Body of pancreas (tissue), 4 donors: ENCODE measurements around the gene PPP2R3B. TPM values are rescaled to one million over a fixed set of nuclear protein-coding genes. Genes with fewer than 3 reads are reported as not detected.

Experiments used
- ATAC-seq: fragments of 150-250 bp; one replicate; pipeline ENCODE4 v1.9.1; 2016
- DNase-seq, 4 donors: peaks; one replicate each; pipeline ENCODE4 v3.0.0-alpha.2; 2019
- H3K27ac ChIP-seq, 4 donors: fragments of 200-600 bp; sonication (generic); 1 replicate in 3 of 4; 2 replicates in 1 of 4; pipeline versions ENCODE4 v1.5.1 to v1.6.1; 2016 to 2019; ENCODE audit warnings: mild to moderate bottlenecking in 1 of 4, mixed read lengths in 1 of 4, moderate library complexity in 1 of 4
- H3K27me3 ChIP-seq, 2 donors: fragments of 200-600 bp; sonication (generic); one replicate each; pipeline ENCODE4 v1.6.0; 2016; ENCODE audit warnings: mild to moderate bottlenecking in 1 of 2
- H3K36me3 ChIP-seq, 2 donors: fragments of 200-600 bp; sonication (generic); replicated peaks in 1 of 2; 2 replicates each; pipeline ENCODE4 v1.5.1; 2016; ENCODE audit warnings: low read depth in 2 of 2; ENCODE audit not compliant: insufficient read depth in 1 of 2
- H3K4me1 ChIP-seq: fragments of 200-600 bp; sonication (generic); one replicate; pipeline ENCODE4 v1.6.0; 2016
- H3K4me3 ChIP-seq, 2 donors: fragments of 200-600 bp; sonication (generic); 1 replicate in 1 of 2; 2 replicates in 1 of 2; pipeline ENCODE4 v1.5.1; 2016 to 2019
- H3K9me3 ChIP-seq, 3 donors: fragments of 200-600 bp; sonication (generic); 1 replicate in 2 of 3; 2 replicates in 1 of 3; pipeline ENCODE4 v1.5.1; 2016
- POLR2A ChIP-seq, 3 donors: fragments of 450-650 bp; IDR thresholded peaks; one replicate each; pipeline ENCODE4 v1.6.1; 2016; ENCODE audit warnings: antibody characterized with exemption in 3 of 3, mild to moderate bottlenecking in 2 of 3
- WGBS, 2 donors: methylation state at CpG; one replicate each; pipeline ENCODE4 v1.1.5; 2017; 5-methylcytosine and 5-hydroxymethylcytosine counted together
- intact Hi-C: fragments of 100-400 bp; cut with DNase I; formaldehyde crosslinking; loops from one replicate; pipeline ENCODE4 v1.15.1; 2023
- total RNA-seq, 2 donors: library from RNA; depleted of rRNA; stranded (reverse); fragments of >200 nt; gene quantifications; one replicate each; pipeline ENCODE4 v1.1.0, GENCODE V29; 2016
- TF ChIP-seq, protein P1 (sequence below), 7 experiments: fragments of 450-650 bp in 4 of 7; fragments of 200-600 bp in 3 of 7; sonication (generic) in 3 of 7; IDR thresholded peaks; one replicate each; pipeline ENCODE4 v1.5.1; 2016 to 2019; ENCODE audit warnings: antibody characterized with exemption in 7 of 7

PPP2R3B gene
- total RNA-seq, 2 donors from 2014 or later = 5.6 to 11.4 TPM

DNA sequence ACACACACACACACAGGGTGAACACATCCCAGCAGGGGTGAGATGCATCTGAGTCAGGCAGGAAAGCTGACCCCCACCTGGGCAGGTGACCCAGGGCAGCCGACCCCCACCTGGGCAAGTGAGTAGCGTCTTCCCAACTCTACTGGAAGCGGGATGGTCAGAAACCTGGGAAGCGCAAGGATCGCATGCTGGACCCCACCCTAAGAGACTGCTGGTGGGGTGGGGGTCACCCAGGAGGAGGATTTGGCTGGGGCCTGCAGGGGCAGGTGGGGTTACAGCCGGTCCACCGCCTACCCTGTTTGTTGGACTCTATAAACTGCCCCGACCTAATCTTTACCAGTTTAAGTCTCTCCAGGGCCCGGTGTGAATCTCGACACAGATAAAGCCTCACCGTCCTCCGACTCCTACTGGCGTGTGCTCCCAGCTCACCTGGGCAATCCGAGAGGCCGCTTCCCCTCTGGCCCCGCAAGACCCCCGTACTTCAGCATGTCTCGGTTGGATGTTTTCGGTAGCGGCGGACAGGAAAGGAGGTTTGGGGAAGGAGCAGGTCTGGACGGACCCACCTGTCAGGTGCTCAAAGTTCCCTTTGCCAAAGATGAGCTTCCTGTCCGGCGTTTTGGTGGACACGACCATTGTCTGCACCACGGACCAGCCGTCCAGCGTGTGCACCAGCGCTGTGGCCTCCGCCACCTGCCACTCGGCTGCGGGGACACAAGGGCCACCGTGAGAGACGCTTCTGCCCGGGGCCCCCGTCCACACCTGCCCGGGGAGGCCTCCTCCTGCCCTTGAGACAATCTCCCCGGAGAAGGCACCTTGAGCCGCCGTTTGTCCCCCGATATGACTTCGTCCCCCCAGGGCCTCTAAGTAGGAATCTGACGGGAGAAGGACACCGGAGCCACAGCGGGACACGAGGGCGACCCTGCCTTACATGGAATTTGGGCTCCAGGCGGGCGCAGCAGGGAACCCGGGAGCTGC lies 70.1 kb downstream of the PPP2R3B start:
- intact Hi-C loops = no loop called here
- ATAC-seq (no peak), DNase-seq (peak in 2 of 4 donors; percentile 5 to 13)
- Histone ChIP-seq H3K9me3 (no peaks in the 10 kb centered on the region), H3K4me1 (peaks cover 21% of the 10 kb centered on the region), H3K4me3 (no peak overlapping the region), H3K27ac (peak overlapping the region in 2 of 4 donors; percentile 9 to 44), H3K36me3 (peaks cover 0 to 18% of the 10 kb centered on the region in 2 donors), H3K27me3 (no peaks in the 10 kb centered on the region)
- TF ChIP-seq, protein P1, sequence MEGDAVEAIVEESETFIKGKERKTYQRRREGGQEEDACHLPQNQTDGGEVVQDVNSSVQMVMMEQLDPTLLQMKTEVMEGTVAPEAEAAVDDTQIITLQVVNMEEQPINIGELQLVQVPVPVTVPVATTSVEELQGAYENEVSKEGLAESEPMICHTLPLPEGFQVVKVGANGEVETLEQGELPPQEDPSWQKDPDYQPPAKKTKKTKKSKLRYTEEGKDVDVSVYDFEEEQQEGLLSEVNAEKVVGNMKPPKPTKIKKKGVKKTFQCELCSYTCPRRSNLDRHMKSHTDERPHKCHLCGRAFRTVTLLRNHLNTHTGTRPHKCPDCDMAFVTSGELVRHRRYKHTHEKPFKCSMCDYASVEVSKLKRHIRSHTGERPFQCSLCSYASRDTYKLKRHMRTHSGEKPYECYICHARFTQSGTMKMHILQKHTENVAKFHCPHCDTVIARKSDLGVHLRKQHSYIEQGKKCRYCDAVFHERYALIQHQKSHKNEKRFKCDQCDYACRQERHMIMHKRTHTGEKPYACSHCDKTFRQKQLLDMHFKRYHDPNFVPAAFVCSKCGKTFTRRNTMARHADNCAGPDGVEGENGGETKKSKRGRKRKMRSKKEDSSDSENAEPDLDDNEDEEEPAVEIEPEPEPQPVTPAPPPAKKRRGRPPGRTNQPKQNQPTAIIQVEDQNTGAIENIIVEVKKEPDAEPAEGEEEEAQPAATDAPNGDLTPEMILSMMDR (IDR thresholded peaks at IDR 0.05) = no peak
- TF ChIP-seq POLR2A (IDR thresholded peaks at IDR 0.05) = no peak
- WGBS, 2 donors = 91 to 92% methylated on average over 44 to 50 of the region's 50 CpGs

DNA sequence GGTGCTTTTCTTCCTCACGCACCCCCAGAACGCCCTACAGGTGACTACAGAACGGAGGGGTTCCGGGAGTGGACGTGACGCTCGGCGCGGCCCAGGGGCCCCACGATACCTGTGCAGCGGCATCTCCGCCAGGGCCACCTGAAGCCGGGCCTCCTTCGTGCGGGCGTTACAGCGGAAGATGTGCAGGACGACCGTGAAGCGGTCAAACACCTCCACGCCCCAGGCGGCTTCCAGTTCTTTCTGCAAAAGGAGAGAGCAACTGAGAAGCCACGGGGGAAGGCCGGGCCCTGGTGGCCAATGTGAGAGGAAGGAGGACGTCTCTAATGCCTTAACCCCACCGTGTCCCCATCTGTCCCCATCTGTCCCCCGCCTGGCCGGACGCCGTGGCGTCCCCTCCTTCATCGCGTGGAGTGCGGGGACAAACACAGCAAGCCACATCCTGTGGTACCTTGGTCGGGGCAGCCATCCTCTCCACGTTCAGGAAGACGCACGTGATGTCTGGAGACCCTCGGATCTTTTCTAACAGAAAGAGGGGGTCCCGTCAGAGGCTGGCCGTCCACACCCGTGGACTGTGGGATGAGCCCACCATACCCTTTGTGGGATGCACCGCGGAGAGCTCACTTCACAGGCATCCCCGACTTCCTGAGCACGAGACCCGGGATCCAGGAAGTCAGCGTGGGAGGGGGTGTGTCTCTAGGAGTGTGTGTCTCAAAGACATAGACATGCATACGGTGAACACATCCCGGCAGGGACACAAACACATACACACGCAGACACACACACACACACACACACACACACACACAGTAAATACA lies 71.7 kb downstream of the PPP2R3B start:
- DNase-seq = peak in 2 of 4 donors; percentile 8 to 14
- no peaks in the 10 kb centered on the region for H3K27me3 ChIP-seq
- peaks cover 9% of the 10 kb centered on the region for H3K4me1 ChIP-seq
- no peak for TF ChIP-seq POLR2A (IDR thresholded peaks at IDR 0.05)
- TF ChIP-seq, protein P1 (IDR thresholded peaks at IDR 0.05) = no peak
- H3K4me3 ChIP-seq = no peak overlapping the region
- ATAC-seq = no peak
- WGBS, 2 donors = 91 to 96% methylated on average over 34 to 41 of the region's 51 CpGs
- no peaks in the 10 kb centered on the region for H3K9me3 ChIP-seq
- peaks cover 0 to 29% of the 10 kb centered on the region in 2 donors for H3K36me3 ChIP-seq
- H3K27ac ChIP-seq = no peak overlapping the region
- intact Hi-C loops = no loop called here

- ATAC-seq (no peak), DNase-seq (no peak)
- WGBS, 2 donors = 95 to 97% methylated on average over 11 to 34 of the region's 34 CpGs
- Histone ChIP-seq H3K27me3 (no peaks in the 10 kb centered on the region), H3K36me3 (peaks cover 0 to 34% of the 10 kb centered on the region in 2 donors), H3K27ac (no peak overlapping the region), H3K4me1 (peaks cover 5% of the 10 kb centered on the region), H3K9me3 (no peaks in the 10 kb centered on the region), H3K4me3 (no peak overlapping the region)
- intact Hi-C loops = no loop called here
- TF ChIP-seq, protein P1 (IDR thresholded peaks at IDR 0.05) = no peak
- TF ChIP-seq POLR2A (IDR thresholded peaks at IDR 0.05) = no peak
Observed at GRCh38 chrX:314049-314448, 72.7 kb downstream of the PPP2R3B start.

DNA sequence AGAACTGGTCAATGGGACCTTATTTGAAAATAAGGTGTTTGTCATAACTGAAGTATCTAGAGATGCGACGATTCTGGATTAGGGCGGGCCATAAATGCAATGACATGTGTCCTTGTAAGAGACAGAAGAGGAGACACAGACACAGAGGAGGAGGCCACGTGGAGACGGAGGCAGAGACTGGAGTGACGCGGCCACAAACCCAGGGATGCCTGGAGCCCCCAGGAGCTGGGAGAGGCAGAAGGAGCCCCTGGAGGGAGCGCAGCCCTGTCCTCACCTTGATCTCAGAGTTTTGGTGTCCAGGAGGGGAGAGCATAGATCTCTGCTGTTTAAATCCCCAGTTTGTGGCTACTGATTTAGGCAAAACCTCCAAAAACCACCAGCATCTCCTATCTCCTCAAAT lies 73.2 kb downstream of the PPP2R3B start:
- ATAC-seq (no peak), DNase-seq (no peak)
- no peak for TF ChIP-seq POLR2A (IDR thresholded peaks at IDR 0.05)
- TF ChIP-seq, protein P1 (IDR thresholded peaks at IDR 0.05) = no peak
- no peaks in the 10 kb centered on the region for H3K27me3 ChIP-seq
- WGBS, 2 donors = 87 to 92% methylated on average over 8 of the region's 8 CpGs
- no peak overlapping the region for H3K27ac ChIP-seq
- H3K4me3 ChIP-seq = no peak overlapping the region
- no peaks in the 10 kb centered on the region for H3K9me3 ChIP-seq
- peaks cover 0 to 36% of the 10 kb centered on the region in 2 donors for H3K36me3 ChIP-seq
- peaks cover 5% of the 10 kb centered on the region for H3K4me1 ChIP-seq
- intact Hi-C loops = no loop called here
